Measurements from ENCODE around the gene DOK7.

DNA sequence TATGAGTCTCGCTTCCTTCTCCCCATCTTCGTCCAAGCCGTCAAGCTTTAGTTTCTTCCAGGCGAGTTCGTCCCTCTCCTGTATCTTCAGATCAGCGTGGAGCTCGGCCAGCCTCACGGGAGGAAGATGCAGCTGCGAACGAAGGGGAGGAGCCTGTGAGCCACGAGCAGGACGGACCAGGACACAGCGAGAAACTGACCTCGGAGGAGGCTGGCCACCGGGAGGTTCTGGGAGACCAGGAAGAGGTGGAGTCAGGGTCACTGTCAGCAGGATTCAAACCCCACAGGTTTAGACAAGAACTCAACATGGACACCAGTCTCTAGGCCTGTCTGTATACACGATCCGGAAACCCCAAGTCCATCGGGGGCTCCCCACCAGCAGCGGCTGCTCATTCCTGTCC lies 61.8 kb downstream of the DOK7 start:
- TF ChIP-seq POLR2A (IDR thresholded peaks at IDR 0.05) (no peak), EP300 (IDR thresholded peaks at IDR 0.05) (no peak)
- TF ChIP-seq, protein P1, sequence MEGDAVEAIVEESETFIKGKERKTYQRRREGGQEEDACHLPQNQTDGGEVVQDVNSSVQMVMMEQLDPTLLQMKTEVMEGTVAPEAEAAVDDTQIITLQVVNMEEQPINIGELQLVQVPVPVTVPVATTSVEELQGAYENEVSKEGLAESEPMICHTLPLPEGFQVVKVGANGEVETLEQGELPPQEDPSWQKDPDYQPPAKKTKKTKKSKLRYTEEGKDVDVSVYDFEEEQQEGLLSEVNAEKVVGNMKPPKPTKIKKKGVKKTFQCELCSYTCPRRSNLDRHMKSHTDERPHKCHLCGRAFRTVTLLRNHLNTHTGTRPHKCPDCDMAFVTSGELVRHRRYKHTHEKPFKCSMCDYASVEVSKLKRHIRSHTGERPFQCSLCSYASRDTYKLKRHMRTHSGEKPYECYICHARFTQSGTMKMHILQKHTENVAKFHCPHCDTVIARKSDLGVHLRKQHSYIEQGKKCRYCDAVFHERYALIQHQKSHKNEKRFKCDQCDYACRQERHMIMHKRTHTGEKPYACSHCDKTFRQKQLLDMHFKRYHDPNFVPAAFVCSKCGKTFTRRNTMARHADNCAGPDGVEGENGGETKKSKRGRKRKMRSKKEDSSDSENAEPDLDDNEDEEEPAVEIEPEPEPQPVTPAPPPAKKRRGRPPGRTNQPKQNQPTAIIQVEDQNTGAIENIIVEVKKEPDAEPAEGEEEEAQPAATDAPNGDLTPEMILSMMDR (IDR thresholded peaks at IDR 0.05) = no peak
